ENCODE data around the gene AOPEP. TPM values are rescaled to one million over a fixed set of nuclear protein-coding genes. Genes with fewer than 3 reads are reported as not detected.

Gene AOPEP
- total and polyA plus RNA-seq, 8 donors, result 73.9 to 407 (median 101) TPM

DNA sequence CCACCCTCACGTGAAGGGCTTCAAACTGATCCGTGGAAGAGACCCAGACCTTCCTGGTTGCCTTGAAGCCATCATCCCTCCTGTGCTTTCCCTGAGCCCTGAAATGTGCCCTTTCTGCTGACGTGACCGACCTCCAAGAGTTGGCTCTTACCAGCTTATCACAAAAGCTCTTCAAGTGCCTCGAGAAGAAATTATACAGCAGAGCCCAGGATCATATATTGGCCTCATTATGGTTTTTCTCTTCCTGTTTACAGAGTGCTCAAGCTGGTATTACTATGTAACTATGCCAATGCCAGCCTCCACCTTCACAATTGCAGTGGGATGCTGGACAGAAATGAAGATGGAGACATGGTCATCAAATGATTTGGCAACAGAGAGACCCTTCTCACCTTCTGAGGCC, 66.0 kb downstream of the AOPEP start:
- 49 to 74% (median 69%) methylated on average over 5 of the region's 5 CpGs for WGBS, 5 donors
- TF ChIP-seq, protein P1, sequence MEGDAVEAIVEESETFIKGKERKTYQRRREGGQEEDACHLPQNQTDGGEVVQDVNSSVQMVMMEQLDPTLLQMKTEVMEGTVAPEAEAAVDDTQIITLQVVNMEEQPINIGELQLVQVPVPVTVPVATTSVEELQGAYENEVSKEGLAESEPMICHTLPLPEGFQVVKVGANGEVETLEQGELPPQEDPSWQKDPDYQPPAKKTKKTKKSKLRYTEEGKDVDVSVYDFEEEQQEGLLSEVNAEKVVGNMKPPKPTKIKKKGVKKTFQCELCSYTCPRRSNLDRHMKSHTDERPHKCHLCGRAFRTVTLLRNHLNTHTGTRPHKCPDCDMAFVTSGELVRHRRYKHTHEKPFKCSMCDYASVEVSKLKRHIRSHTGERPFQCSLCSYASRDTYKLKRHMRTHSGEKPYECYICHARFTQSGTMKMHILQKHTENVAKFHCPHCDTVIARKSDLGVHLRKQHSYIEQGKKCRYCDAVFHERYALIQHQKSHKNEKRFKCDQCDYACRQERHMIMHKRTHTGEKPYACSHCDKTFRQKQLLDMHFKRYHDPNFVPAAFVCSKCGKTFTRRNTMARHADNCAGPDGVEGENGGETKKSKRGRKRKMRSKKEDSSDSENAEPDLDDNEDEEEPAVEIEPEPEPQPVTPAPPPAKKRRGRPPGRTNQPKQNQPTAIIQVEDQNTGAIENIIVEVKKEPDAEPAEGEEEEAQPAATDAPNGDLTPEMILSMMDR (IDR thresholded peaks at IDR 0.05), result no peak
- TF ChIP-seq POLR2A (IDR thresholded peaks at IDR 0.05), result no peak
- TF ChIP-seq EP300 (IDR thresholded peaks at IDR 0.05), result no peak
- TF ChIP-seq POLR2AphosphoS5 (IDR thresholded peaks at IDR 0.05), result no peak
- Histone ChIP-seq H3K27me3 (no peaks in the 10 kb centered on the region), H3K4me3 (no peak overlapping the region), H3K36me3 (peaks cover 2 to 18% (median 12%) of the 10 kb centered on the region in 4 donors), H3K9me3 (no peaks in the 10 kb centered on the region), H3K4me1 (peaks cover 0 to 7% (median 2%) of the 10 kb centered on the region in 4 donors), H3K27ac (peak overlapping the region; percentile 21 to 68 (median 60))
- intact Hi-C loops (cut with DNase I; ENCODE audit: low total_unique reads), result no loop called here
- DNase-seq, result no peak

GRCh38 chr9:94794476-94795167, 68.1 kb downstream of the AOPEP start:
- no peak for DNase-seq
- Histone ChIP-seq H3K4me1 (peaks cover 2 to 22% (median 11%) of the 10 kb centered on the region in 4 donors), H3K27me3 (no peaks in the 10 kb centered on the region), H3K4me3 (no peak overlapping the region), H3K9me3 (no peaks in the 10 kb centered on the region), H3K27ac (no peak overlapping the region), H3K36me3 (peaks cover 2 to 18% (median 12%) of the 10 kb centered on the region in 4 donors)
- TF ChIP-seq POLR2A (IDR thresholded peaks at IDR 0.05) (no peak), POLR2AphosphoS5 (IDR thresholded peaks at IDR 0.05) (no peak), EP300 (IDR thresholded peaks at IDR 0.05) (no peak)
- TF ChIP-seq, protein P1 (IDR thresholded peaks at IDR 0.05), result no peak
- intact Hi-C loops (cut with DNase I; ENCODE audit: low total_unique reads), result no loop called here
- 86 to 97% (median 96%) methylated on average over 1 of the region's 1 CpG for WGBS, 5 donors

- TF ChIP-seq POLR2AphosphoS5 (IDR thresholded peaks at IDR 0.05) (no peak), POLR2A (IDR thresholded peaks at IDR 0.05) (no peak), EP300 (IDR thresholded peaks at IDR 0.05) (no peak)
- TF ChIP-seq, protein P1 (IDR thresholded peaks at IDR 0.05), result no peak
- Histone ChIP-seq H3K4me1 (peaks cover 4 to 36% (median 21%) of the 10 kb centered on the region in 4 donors), H3K4me3 (no peak overlapping the region), H3K27ac (no peak overlapping the region), H3K36me3 (peaks cover 5 to 20% (median 17%) of the 10 kb centered on the region in 4 donors), H3K9me3 (no peaks in the 10 kb centered on the region), H3K27me3 (no peaks in the 10 kb centered on the region)
- DNase-seq, result no peak
- intact Hi-C loops (cut with DNase I; ENCODE audit: low total_unique reads), result no loop called here
- WGBS, 5 donors, result 10 to 40% (median 13%) methylated on average over 1 of the region's 1 CpG
Measured at GRCh38 chr9:94796687-94797086, 70.2 kb downstream of the AOPEP start.

GRCh38 chr9:94798201-94798600, 71.7 kb downstream of the AOPEP start:
- DNase-seq, result no peak
- H3K4me1 ChIP-seq, result peaks cover 4 to 36% (median 19%) of the 10 kb centered on the region in 4 donors
- no peaks in the 10 kb centered on the region for H3K27me3 ChIP-seq
- no peak overlapping the region for H3K4me3 ChIP-seq
- intact Hi-C loops (cut with DNase I; ENCODE audit: low total_unique reads), result no loop called here
- peak overlapping the region in 1 of 5 donors; percentile 10 for H3K27ac ChIP-seq
- H3K36me3 ChIP-seq, result peaks cover 5 to 20% (median 11%) of the 10 kb centered on the region in 4 donors
- TF ChIP-seq POLR2A (IDR thresholded peaks at IDR 0.05) (no peak), EP300 (IDR thresholded peaks at IDR 0.05) (no peak), POLR2AphosphoS5 (IDR thresholded peaks at IDR 0.05) (no peak)
- TF ChIP-seq, protein P1 (IDR thresholded peaks at IDR 0.05), result no peak
- no peaks in the 10 kb centered on the region for H3K9me3 ChIP-seq
- WGBS, 5 donors, result 54 to 69% (median 65%) methylated on average over 3 of the region's 3 CpGs
